Stimulated activated memory B cell treated with anti-CD40 and anti-IgM and Interleukin-4, amounts not matched to agents 10 μg/mL and 1 μg/mL and 100 μg/mL, for 72 hours (primary cell): ENCODE measurements around the gene ERF.

ENCODE experiments used
- ATAC-seq: fragments of 150-1000 bp; cut with Tn5 transposase; 2 replicates; pipeline ENCODE4 v1.10.0; 2021
- H3K27ac Mint-ChIP-seq: one replicate; pipeline ENCODE4 v1.8.0; 2022; ENCODE audit warnings: mild to moderate bottlenecking, mixed read lengths
- H3K27me3 Mint-ChIP-seq: one replicate; pipeline ENCODE4 v1.8.0; 2022; ENCODE audit warnings: mixed read lengths
- H3K36me3 Mint-ChIP-seq: one replicate; pipeline ENCODE4 v1.8.0; 2022; ENCODE audit warnings: mixed read lengths
- H3K4me1 Mint-ChIP-seq: one replicate; pipeline ENCODE4 v1.8.0; 2022; ENCODE audit warnings: mixed read lengths
- H3K4me3 Mint-ChIP-seq: one replicate; pipeline ENCODE4 v1.8.0; 2022; ENCODE audit warnings: mild to moderate bottlenecking, moderate library complexity, mixed read lengths
- H3K9me3 Mint-ChIP-seq: one replicate; pipeline ENCODE4 v1.8.0; 2022; ENCODE audit warnings: mixed read lengths

The ERF gene

GRCh38 chr19:42230571-42230970, 24.4 kb downstream of the ERF start:
- no peaks in the 10 kb centered on the region for H3K27me3 Mint-ChIP-seq
- H3K27ac Mint-ChIP-seq = no peak overlapping the region
- H3K36me3 Mint-ChIP-seq = peaks cover 68% of the 10 kb centered on the region
- no peaks in the 10 kb centered on the region for H3K9me3 Mint-ChIP-seq
- no peak for ATAC-seq
- H3K4me3 Mint-ChIP-seq = no peak overlapping the region
- H3K4me1 Mint-ChIP-seq = peaks cover 29% of the 10 kb centered on the region

GRCh38 chr19:42229855-42230351, 25.0 kb downstream of the ERF start:
- peaks cover 65% of the 10 kb centered on the region for H3K36me3 Mint-ChIP-seq
- H3K4me3 Mint-ChIP-seq = no peak overlapping the region
- ATAC-seq = no peak
- H3K9me3 Mint-ChIP-seq = no peaks in the 10 kb centered on the region
- H3K27me3 Mint-ChIP-seq = no peaks in the 10 kb centered on the region
- H3K27ac Mint-ChIP-seq = peak overlapping the region; percentile 30
- peaks cover 24% of the 10 kb centered on the region for H3K4me1 Mint-ChIP-seq

- Mint-ChIP-seq H3K27ac (peak overlapping the region; percentile 30), H3K4me1 (peaks cover 24% of the 10 kb centered on the region), H3K9me3 (no peaks in the 10 kb centered on the region), H3K27me3 (no peaks in the 10 kb centered on the region), H3K36me3 (peaks cover 69% of the 10 kb centered on the region), H3K4me3 (no peak overlapping the region)
- no peak for ATAC-seq
Measured at GRCh38 chr19:42229301-42229854, 25.6 kb downstream of the ERF start.

- peaks cover 63% of the 10 kb centered on the region for H3K36me3 Mint-ChIP-seq
- ATAC-seq = no peak
- H3K4me3 Mint-ChIP-seq = no peak overlapping the region
- no peaks in the 10 kb centered on the region for H3K9me3 Mint-ChIP-seq
- H3K4me1 Mint-ChIP-seq = peaks cover 24% of the 10 kb centered on the region
- no peaks in the 10 kb centered on the region for H3K27me3 Mint-ChIP-seq
- no peak overlapping the region for H3K27ac Mint-ChIP-seq
Measured at GRCh38 chr19:42228641-42229040, 26.3 kb downstream of the ERF start.

- ATAC-seq = no peak
- no peaks in the 10 kb centered on the region for H3K27me3 Mint-ChIP-seq
- H3K4me3 Mint-ChIP-seq = no peak overlapping the region
- peaks cover 59% of the 10 kb centered on the region for H3K36me3 Mint-ChIP-seq
- peaks cover 35% of the 10 kb centered on the region for H3K4me1 Mint-ChIP-seq
- H3K9me3 Mint-ChIP-seq = no peaks in the 10 kb centered on the region
- H3K27ac Mint-ChIP-seq = no peak overlapping the region
Measured at GRCh38 chr19:42226886-42227285, 28.0 kb downstream of the ERF start.

- H3K27ac Mint-ChIP-seq = no peak overlapping the region
- H3K9me3 Mint-ChIP-seq = no peaks in the 10 kb centered on the region
- H3K27me3 Mint-ChIP-seq = no peaks in the 10 kb centered on the region
- ATAC-seq = no peak
- H3K4me3 Mint-ChIP-seq = no peak overlapping the region
- peaks cover 39% of the 10 kb centered on the region for H3K4me1 Mint-ChIP-seq
- H3K36me3 Mint-ChIP-seq = peaks cover 51% of the 10 kb centered on the region
Measured at GRCh38 chr19:42225718-42226292, 29.1 kb downstream of the ERF start.

- no peaks in the 10 kb centered on the region for H3K27me3 Mint-ChIP-seq
- H3K27ac Mint-ChIP-seq = no peak overlapping the region
- peaks cover 42% of the 10 kb centered on the region for H3K4me1 Mint-ChIP-seq
- no peaks in the 10 kb centered on the region for H3K9me3 Mint-ChIP-seq
- no peak for ATAC-seq
- H3K36me3 Mint-ChIP-seq = peaks cover 45% of the 10 kb centered on the region
- no peak overlapping the region for H3K4me3 Mint-ChIP-seq
Measured at GRCh38 chr19:42224940-42225717, 29.8 kb downstream of the ERF start.

GRCh38 chr19:42220751-42221097, 34.2 kb downstream of the ERF start:
- peaks cover 37% of the 10 kb centered on the region for H3K4me1 Mint-ChIP-seq

GRCh38 chr19:42219812-42220750, 34.8 kb downstream of the ERF start, which contains the start of gene ZNF526:
ZNF526 (plus strand) TSS chr19:42220312; CDS start chr19:42224404, 4,092 bp downstream.
- peak; percentile 91 for ATAC-seq
- peak within 1 kb of the TSS; percentile 85 for H3K27ac Mint-ChIP-seq
- H3K36me3 Mint-ChIP-seq = peaks cover 14% of the 10 kb centered on the region
- H3K9me3 Mint-ChIP-seq = no peaks in the 10 kb centered on the region
- H3K27me3 Mint-ChIP-seq = no peaks in the 10 kb centered on the region
- H3K4me1 Mint-ChIP-seq = peaks cover 43% of the 10 kb centered on the region
- H3K4me3 Mint-ChIP-seq = peak within 1 kb of the TSS; percentile 89

More at GRCh38 chr19:42220751-42221097, 34.2 kb downstream of the ERF start:
- Mint-ChIP-seq H3K36me3 (peaks cover 17% of the 10 kb centered on the region), H3K27ac (peak overlapping the region; percentile 85), H3K9me3 (no peaks in the 10 kb centered on the region), H3K27me3 (no peaks in the 10 kb centered on the region), H3K4me3 (peak overlapping the region; percentile 89)
- no peak for ATAC-seq

- Mint-ChIP-seq H3K36me3 (peaks cover 17% of the 10 kb centered on the region), H3K27me3 (no peaks in the 10 kb centered on the region), H3K4me3 (peak within 1 kb of the TSS; percentile 80), H3K4me1 (peaks cover 60% of the 10 kb centered on the region), H3K9me3 (no peaks in the 10 kb centered on the region), H3K27ac (peak within 1 kb of the TSS; percentile 91)
- ATAC-seq = peak; percentile 92
Measured at GRCh38 chr19:42217520-42218437, 37.1 kb downstream of the ERF start, which contains the start of gene DEDD2. DEDD2 (minus strand) TSS chr19:42217677; CDS start chr19:42217007, 670 bp downstream.

- Mint-ChIP-seq H3K4me3 (peak overlapping the region; percentile 80), H3K27me3 (no peaks in the 10 kb centered on the region), H3K4me1 (peaks cover 55% of the 10 kb centered on the region), H3K9me3 (no peaks in the 10 kb centered on the region), H3K36me3 (peaks cover 14% of the 10 kb centered on the region), H3K27ac (peak overlapping the region; percentile 91)
- peak; percentile 21 for ATAC-seq
Measured at GRCh38 chr19:42216653-42217519, 38.0 kb downstream of the ERF start.

GRCh38 chr19:42214810-42215485, 40.0 kb downstream of the ERF start:
- no peak overlapping the region for H3K4me3 Mint-ChIP-seq
- peaks cover 47% of the 10 kb centered on the region for H3K4me1 Mint-ChIP-seq
- peaks cover 18% of the 10 kb centered on the region for H3K36me3 Mint-ChIP-seq
- no peaks in the 10 kb centered on the region for H3K9me3 Mint-ChIP-seq
- no peak for ATAC-seq
- no peaks in the 10 kb centered on the region for H3K27me3 Mint-ChIP-seq
- H3K27ac Mint-ChIP-seq = peak overlapping the region; percentile 91

- H3K36me3 Mint-ChIP-seq = peaks cover 39% of the 10 kb centered on the region
- no peak for ATAC-seq
- no peaks in the 10 kb centered on the region for H3K9me3 Mint-ChIP-seq
- peaks cover 46% of the 10 kb centered on the region for H3K4me1 Mint-ChIP-seq
- H3K27me3 Mint-ChIP-seq = no peaks in the 10 kb centered on the region
- no peak overlapping the region for H3K4me3 Mint-ChIP-seq
- H3K27ac Mint-ChIP-seq = peak overlapping the region; percentile 55
Measured at GRCh38 chr19:42212886-42213285, 42.0 kb downstream of the ERF start.
